Measurements from ENCODE around the gene PHACTR2.

DNA sequence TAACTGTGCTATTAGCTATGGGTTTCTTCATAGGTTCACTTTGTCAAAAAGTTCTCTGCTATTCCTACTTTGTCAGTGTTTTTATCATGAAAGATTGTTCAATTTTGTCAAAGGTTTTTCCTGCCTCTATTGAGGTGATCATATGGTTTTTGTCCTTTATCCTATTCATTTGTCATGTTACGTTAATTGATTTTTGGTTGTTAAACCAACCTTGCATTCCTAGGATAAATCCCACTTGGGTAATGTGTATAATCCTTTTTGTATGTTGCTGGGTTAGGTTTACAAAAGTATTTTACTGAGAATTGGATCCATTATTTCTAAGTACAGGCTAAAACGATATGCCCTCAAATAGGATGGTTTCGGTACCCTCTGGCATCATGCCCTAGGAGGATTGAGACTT, 5.0 kb downstream of the PHACTR2 start:
- TF ChIP-seq, protein P1, sequence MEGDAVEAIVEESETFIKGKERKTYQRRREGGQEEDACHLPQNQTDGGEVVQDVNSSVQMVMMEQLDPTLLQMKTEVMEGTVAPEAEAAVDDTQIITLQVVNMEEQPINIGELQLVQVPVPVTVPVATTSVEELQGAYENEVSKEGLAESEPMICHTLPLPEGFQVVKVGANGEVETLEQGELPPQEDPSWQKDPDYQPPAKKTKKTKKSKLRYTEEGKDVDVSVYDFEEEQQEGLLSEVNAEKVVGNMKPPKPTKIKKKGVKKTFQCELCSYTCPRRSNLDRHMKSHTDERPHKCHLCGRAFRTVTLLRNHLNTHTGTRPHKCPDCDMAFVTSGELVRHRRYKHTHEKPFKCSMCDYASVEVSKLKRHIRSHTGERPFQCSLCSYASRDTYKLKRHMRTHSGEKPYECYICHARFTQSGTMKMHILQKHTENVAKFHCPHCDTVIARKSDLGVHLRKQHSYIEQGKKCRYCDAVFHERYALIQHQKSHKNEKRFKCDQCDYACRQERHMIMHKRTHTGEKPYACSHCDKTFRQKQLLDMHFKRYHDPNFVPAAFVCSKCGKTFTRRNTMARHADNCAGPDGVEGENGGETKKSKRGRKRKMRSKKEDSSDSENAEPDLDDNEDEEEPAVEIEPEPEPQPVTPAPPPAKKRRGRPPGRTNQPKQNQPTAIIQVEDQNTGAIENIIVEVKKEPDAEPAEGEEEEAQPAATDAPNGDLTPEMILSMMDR (IDR thresholded peaks at IDR 0.05): no peak
- TF ChIP-seq POLR2A (IDR thresholded peaks at IDR 0.05) (no peak), EP300 (IDR thresholded peaks at IDR 0.05) (no peak)

Measured in tibial nerve (tissue), 4 donors.